ENCODE measurements around the gene DNER. TPM values are rescaled to one million over a fixed set of nuclear protein-coding genes. Genes with fewer than 3 reads are reported as not detected.

The DNER gene
- total and polyA plus RNA-seq, 2 experiments from 2014 or later: 4.7 to 8.8 TPM

GRCh38 chr2:229650059-229650458, 64.3 kb downstream of the DNER start:
- H3K9me3 Mint-ChIP-seq: no peaks in the 10 kb centered on the region; the same call in 2 of the 3 replicates
- DNase-seq (ENCODE audit: low spot score): no peak
- peaks cover 21% of the 10 kb centered on the region for H3K4me1 Mint-ChIP-seq
- Histone ChIP-seq H3K4me1 (ENCODE audit: insufficient read depth) (peaks cover 6% of the 10 kb centered on the region), H3K4me3 (no peak overlapping the region), H3K36me3 (ENCODE audit: insufficient read depth) (no peaks in the 10 kb centered on the region), H3K27ac (ENCODE audit: low read depth) (no peak overlapping the region), H3K9me2 (ENCODE audit: insufficient read depth) (0 out of 2 replicates have a peak, but pooled peaks cover 4% of the 10 kb centered on the region), H4K20me1 (replicated peaks; ENCODE audit: insufficient read depth) (no peaks in the 10 kb centered on the region), H2AFZ (no peak overlapping the region), H3K27me3 (ENCODE audit: insufficient read depth) (no peaks in the 10 kb centered on the region), H3F3A (replicated peaks; ENCODE audit: low read depth) (no peaks in the 10 kb centered on the region), H3K79me2 (replicated peaks; ENCODE audit: insufficient read depth) (no peaks in the 10 kb centered on the region), H3K4me2 (no peak overlapping the region)
- TF ChIP-seq STAT1 (IDR thresholded peaks at IDR 0.05; ENCODE audit: unreplicated experiment) (no peak), NANOG (IDR thresholded peaks at IDR 0.05; ENCODE audit: borderline replicate concordance) (no peak), CTCF (conservative IDR thresholded peaks at IDR 0.05; ENCODE audit: low read depth in 2 of 2) (no peak), EZH2 (IDR thresholded peaks at IDR 0.05; ENCODE audit: low read depth, unreplicated experiment) (no peak), ZNF331 (CRISPR knock-in tag; IDR thresholded peaks at IDR 0.05; ENCODE audit: low read depth) (no peak), ZNF114 (CRISPR knock-in tag; IDR thresholded peaks at IDR 0.05) (no peak), POLR2AphosphoS5 (IDR thresholded peaks at IDR 0.05; ENCODE audit: low read depth) (no peak), CREB1 (CRISPR knock-in tag; IDR thresholded peaks at IDR 0.05; ENCODE audit: low read depth) (no peak), EZH2phosphoT487 (IDR thresholded peaks at IDR 0.05; ENCODE audit: unreplicated experiment) (no peak), JUNB (IDR thresholded peaks at IDR 0.05; ENCODE audit: unreplicated experiment) (no peak)
- TF ChIP-seq, protein P1, sequence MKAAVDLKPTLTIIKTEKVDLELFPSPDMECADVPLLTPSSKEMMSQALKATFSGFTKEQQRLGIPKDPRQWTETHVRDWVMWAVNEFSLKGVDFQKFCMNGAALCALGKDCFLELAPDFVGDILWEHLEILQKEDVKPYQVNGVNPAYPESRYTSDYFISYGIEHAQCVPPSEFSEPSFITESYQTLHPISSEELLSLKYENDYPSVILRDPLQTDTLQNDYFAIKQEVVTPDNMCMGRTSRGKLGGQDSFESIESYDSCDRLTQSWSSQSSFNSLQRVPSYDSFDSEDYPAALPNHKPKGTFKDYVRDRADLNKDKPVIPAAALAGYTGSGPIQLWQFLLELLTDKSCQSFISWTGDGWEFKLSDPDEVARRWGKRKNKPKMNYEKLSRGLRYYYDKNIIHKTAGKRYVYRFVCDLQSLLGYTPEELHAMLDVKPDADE (IDR thresholded peaks at IDR 0.05): no peak
- TF ChIP-seq, protein P2, sequence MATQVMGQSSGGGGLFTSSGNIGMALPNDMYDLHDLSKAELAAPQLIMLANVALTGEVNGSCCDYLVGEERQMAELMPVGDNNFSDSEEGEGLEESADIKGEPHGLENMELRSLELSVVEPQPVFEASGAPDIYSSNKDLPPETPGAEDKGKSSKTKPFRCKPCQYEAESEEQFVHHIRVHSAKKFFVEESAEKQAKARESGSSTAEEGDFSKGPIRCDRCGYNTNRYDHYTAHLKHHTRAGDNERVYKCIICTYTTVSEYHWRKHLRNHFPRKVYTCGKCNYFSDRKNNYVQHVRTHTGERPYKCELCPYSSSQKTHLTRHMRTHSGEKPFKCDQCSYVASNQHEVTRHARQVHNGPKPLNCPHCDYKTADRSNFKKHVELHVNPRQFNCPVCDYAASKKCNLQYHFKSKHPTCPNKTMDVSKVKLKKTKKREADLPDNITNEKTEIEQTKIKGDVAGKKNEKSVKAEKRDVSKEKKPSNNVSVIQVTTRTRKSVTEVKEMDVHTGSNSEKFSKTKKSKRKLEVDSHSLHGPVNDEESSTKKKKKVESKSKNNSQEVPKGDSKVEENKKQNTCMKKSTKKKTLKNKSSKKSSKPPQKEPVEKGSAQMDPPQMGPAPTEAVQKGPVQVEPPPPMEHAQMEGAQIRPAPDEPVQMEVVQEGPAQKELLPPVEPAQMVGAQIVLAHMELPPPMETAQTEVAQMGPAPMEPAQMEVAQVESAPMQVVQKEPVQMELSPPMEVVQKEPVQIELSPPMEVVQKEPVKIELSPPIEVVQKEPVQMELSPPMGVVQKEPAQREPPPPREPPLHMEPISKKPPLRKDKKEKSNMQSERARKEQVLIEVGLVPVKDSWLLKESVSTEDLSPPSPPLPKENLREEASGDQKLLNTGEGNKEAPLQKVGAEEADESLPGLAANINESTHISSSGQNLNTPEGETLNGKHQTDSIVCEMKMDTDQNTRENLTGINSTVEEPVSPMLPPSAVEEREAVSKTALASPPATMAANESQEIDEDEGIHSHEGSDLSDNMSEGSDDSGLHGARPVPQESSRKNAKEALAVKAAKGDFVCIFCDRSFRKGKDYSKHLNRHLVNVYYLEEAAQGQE (IDR thresholded peaks at IDR 0.05; ENCODE audit: unreplicated experiment): no peak
- TF ChIP-seq, protein P3, sequence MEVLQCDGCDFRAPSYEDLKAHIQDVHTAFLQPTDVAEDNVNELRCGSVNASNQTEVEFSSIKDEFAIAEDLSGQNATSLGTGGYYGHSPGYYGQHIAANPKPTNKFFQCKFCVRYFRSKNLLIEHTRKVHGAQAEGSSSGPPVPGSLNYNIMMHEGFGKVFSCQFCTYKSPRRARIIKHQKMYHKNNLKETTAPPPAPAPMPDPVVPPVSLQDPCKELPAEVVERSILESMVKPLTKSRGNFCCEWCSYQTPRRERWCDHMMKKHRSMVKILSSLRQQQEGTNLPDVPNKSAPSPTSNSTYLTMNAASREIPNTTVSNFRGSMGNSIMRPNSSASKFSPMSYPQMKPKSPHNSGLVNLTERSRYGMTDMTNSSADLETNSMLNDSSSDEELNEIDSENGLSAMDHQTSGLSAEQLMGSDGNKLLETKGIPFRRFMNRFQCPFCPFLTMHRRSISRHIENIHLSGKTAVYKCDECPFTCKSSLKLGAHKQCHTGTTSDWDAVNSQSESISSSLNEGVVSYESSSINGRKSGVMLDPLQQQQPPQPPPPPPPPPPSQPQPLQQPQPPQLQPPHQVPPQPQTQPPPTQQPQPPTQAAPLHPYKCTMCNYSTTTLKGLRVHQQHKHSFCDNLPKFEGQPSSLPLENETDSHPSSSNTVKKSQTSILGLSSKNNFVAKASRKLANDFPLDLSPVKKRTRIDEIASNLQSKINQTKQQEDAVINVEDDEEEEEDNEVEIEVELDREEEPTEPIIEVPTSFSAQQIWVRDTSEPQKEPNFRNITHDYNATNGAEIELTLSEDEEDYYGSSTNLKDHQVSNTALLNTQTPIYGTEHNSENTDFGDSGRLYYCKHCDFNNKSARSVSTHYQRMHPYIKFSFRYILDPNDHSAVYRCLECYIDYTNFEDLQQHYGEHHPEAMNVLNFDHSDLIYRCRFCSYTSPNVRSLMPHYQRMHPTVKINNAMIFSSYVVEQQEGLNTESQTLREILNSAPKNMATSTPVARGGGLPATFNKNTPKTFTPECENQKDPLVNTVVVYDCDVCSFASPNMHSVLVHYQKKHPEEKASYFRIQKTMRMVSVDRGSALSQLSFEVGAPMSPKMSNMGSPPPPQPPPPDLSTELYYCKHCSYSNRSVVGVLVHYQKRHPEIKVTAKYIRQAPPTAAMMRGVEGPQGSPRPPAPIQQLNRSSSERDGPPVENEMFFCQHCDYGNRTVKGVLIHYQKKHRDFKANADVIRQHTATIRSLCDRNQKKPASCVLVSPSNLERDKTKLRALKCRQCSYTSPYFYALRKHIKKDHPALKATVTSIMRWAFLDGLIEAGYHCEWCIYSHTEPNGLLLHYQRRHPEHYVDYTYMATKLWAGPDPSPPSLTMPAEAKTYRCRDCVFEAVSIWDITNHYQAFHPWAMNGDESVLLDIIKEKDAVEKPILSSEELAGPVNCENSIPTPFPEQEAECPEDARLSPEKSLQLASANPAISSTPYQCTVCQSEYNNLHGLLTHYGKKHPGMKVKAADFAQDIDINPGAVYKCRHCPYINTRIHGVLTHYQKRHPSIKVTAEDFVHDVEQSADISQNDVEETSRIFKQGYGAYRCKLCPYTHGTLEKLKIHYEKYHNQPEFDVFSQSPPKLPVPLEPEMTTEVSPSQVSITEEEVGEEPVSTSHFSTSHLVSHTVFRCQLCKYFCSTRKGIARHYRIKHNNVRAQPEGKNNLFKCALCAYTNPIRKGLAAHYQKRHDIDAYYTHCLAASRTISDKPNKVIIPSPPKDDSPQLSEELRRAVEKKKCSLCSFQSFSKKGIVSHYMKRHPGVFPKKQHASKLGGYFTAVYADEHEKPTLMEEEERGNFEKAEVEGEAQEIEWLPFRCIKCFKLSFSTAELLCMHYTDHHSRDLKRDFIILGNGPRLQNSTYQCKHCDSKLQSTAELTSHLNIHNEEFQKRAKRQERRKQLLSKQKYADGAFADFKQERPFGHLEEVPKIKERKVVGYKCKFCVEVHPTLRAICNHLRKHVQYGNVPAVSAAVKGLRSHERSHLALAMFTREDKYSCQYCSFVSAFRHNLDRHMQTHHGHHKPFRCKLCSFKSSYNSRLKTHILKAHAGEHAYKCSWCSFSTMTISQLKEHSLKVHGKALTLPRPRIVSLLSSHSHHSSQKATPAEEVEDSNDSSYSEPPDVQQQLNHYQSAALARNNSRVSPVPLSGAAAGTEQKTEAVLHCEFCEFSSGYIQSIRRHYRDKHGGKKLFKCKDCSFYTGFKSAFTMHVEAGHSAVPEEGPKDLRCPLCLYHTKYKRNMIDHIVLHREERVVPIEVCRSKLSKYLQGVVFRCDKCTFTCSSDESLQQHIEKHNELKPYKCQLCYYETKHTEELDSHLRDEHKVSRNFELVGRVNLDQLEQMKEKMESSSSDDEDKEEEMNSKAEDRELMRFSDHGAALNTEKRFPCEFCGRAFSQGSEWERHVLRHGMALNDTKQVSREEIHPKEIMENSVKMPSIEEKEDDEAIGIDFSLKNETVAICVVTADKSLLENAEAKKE (CRISPR knock-in tag; IDR thresholded peaks at IDR 0.05): no peak
- no peaks in the 10 kb centered on the region for H3K36me3 Mint-ChIP-seq (ENCODE audit: low read depth)
- H3K27me3 Mint-ChIP-seq (ENCODE audit: insufficient read depth, low read depth, poor library complexity): peaks cover 2% of the 10 kb centered on the region
- no peak for ATAC-seq
- H3K4me3 Mint-ChIP-seq: no peak overlapping the region
- no peak overlapping the region for H3K27ac Mint-ChIP-seq

Measured in GM23338 (cell line).